ENCODE results near the gene CHCHD6.

Gene CHCHD6

GRCh38 chr3:126733061-126733430 lies 29.0 kb downstream of the CHCHD6 start:
- no peak for TF ChIP-seq CTCF (IDR thresholded peaks at IDR 0.05; ENCODE audit: borderline replicate concordance, extremely low read depth, low read length, poor library complexity, severe bottlenecking)
- Histone ChIP-seq H3K9ac (ENCODE audit: low read depth, low read length) (no peak overlapping the region), H4K20me1 (ENCODE audit: insufficient read depth, low read length) (peaks cover 9% of the 10 kb centered on the region; the same call in 1 of the 2 replicates), H3K79me2 (ENCODE audit: insufficient read depth, low read length) (no peaks in the 10 kb centered on the region; the same call in 1 of the 2 replicates), H3K9me3 (ENCODE audit: insufficient read depth, low read length, severe bottlenecking) (peaks cover 3% of the 10 kb centered on the region), H2AFZ (ENCODE audit: low read depth, low read length) (no peak overlapping the region), H3K4me1 (ENCODE audit: insufficient read depth, low read length) (peaks cover 10% of the 10 kb centered on the region), H3K27me3 (ENCODE audit: insufficient read depth, low read length, poor library complexity) (no peaks in the 10 kb centered on the region), H3K36me3 (ENCODE audit: insufficient read depth, low read length) (peaks cover 62% of the 10 kb centered on the region), H3K27ac (ENCODE audit: low read length) (no peak overlapping the region), H3K4me3 (ENCODE audit: low read depth in 1 of 2, low read length in 2 of 2) (no peak overlapping the region), H3K4me2 (ENCODE audit: insufficient read depth, low read length) (no peak overlapping the region)
- ATAC-seq (ENCODE audit: insufficient read depth, low read depth) (no peak), DNase-seq (no peak)

GRCh38 chr3:126734106-126734723 lies 30.2 kb downstream of the CHCHD6 start:
- Histone ChIP-seq H3K9me3 (ENCODE audit: insufficient read depth, low read length, severe bottlenecking) (peaks cover 7% of the 10 kb centered on the region), H3K36me3 (ENCODE audit: insufficient read depth, low read length) (peaks cover 56% of the 10 kb centered on the region), H3K9ac (ENCODE audit: low read depth, low read length) (no peak overlapping the region), H2AFZ (ENCODE audit: low read depth, low read length) (no peak overlapping the region), H3K27me3 (ENCODE audit: insufficient read depth, low read length, poor library complexity) (no peaks in the 10 kb centered on the region), H3K4me3 (ENCODE audit: low read depth in 1 of 2, low read length in 2 of 2) (no peak overlapping the region), H4K20me1 (ENCODE audit: insufficient read depth, low read length) (peaks cover 7% of the 10 kb centered on the region; the same call in 1 of the 2 replicates), H3K27ac (ENCODE audit: low read length) (no peak overlapping the region), H3K4me1 (ENCODE audit: insufficient read depth, low read length) (peaks cover 10% of the 10 kb centered on the region), H3K4me2 (ENCODE audit: insufficient read depth, low read length) (no peak overlapping the region), H3K79me2 (ENCODE audit: insufficient read depth, low read length) (no peaks in the 10 kb centered on the region; the same call in 1 of the 2 replicates)
- DNase-seq, result no peak
- TF ChIP-seq EZH2 (IDR thresholded peaks at IDR 0.05; ENCODE audit: borderline replicate concordance, low read depth, low read length, severe bottlenecking) (no peak), CTCF (IDR thresholded peaks at IDR 0.05; ENCODE audit: borderline replicate concordance, extremely low read depth, low read length, poor library complexity, severe bottlenecking) (no peak)
- ATAC-seq (ENCODE audit: insufficient read depth, low read depth), result no peak

- Histone ChIP-seq H3K9ac (ENCODE audit: low read depth, low read length) (no peak overlapping the region), H2AFZ (ENCODE audit: low read depth, low read length) (no peak overlapping the region)
These were observed 33.5 kb downstream of the CHCHD6 start for GRCh38 chr3:126737527-126737926.

More at GRCh38 chr3:126737527-126737926, 33.5 kb downstream of the CHCHD6 start:
- Histone ChIP-seq H3K4me2 (ENCODE audit: insufficient read depth, low read length) (no peak overlapping the region), H4K20me1 (ENCODE audit: insufficient read depth, low read length) (peaks cover 5% of the 10 kb centered on the region; the same call in 1 of the 2 replicates), H3K4me3 (ENCODE audit: low read depth in 1 of 2, low read length in 2 of 2) (no peak overlapping the region), H3K27ac (ENCODE audit: low read length) (no peak overlapping the region), H3K27me3 (ENCODE audit: insufficient read depth, low read length, poor library complexity) (no peaks in the 10 kb centered on the region), H3K36me3 (ENCODE audit: insufficient read depth, low read length) (peaks cover 69% of the 10 kb centered on the region), H3K9me3 (ENCODE audit: insufficient read depth, low read length, severe bottlenecking) (peaks cover 10% of the 10 kb centered on the region), H3K4me1 (ENCODE audit: insufficient read depth, low read length) (no peaks in the 10 kb centered on the region), H3K79me2 (ENCODE audit: insufficient read depth, low read length) (peaks cover 2% of the 10 kb centered on the region; the same call in 1 of the 2 replicates)
- ATAC-seq (ENCODE audit: insufficient read depth, low read depth) (no peak), DNase-seq (no peak)
- TF ChIP-seq CTCF (IDR thresholded peaks at IDR 0.05; ENCODE audit: borderline replicate concordance, extremely low read depth, low read length, poor library complexity, severe bottlenecking) (peak; percentile 25), EZH2 (IDR thresholded peaks at IDR 0.05; ENCODE audit: borderline replicate concordance, low read depth, low read length, severe bottlenecking) (no peak)

Data from DND-41 (cell line).